Panc1 (cell line): ENCODE results near the gene EMD. TPM values are rescaled to one million over a fixed set of nuclear protein-coding genes. Genes with fewer than 3 reads are reported as not detected.

Source experiments
- ATAC-seq: fragments of 200-7000 bp; cut with Tn5 transposase; 2 replicates; pipeline ENCODE4 v1.9.1; 2020; ENCODE audit warnings: mild to moderate bottlenecking, moderate library complexity
- BruUV-seq: library from RNA; stranded (reverse); fragments of 400-500 nt; replicated peaks from 2 replicates; lab custom pipeline; 2021; lab: Mats Ljungman, UMichigan
- CTCF ChIA-PET: fragments of 300-600 bp; sonication (Branson Sonifier 250); formaldehyde crosslinking; loops from one replicate; lab custom pipeline; 2022; ENCODE audit warnings: antibody characterized with exemption; lab: Charles Lee
- POLR2A ChIA-PET: fragments of 300-600 bp; sonication (Branson Sonifier 250); formaldehyde crosslinking; loops from one replicate; lab custom pipeline; 2022; ENCODE audit warnings: antibody characterized with exemption; lab: Charles Lee
- DNase-seq: peaks from one replicate; pipeline ENCODE4 v3.0.0-alpha.2; 2010; ENCODE audit warnings: low read depth, low spot score
- H3K27ac ChIP-seq: 2 replicates; pipeline ENCODE4 v1.5.1; 2011; ENCODE audit warnings: mild to moderate bottlenecking, low read length, inconsistent platforms
- H3K27me3 ChIP-seq: fragments of 200-500 bp; sonication (Bioruptor generic); 2 replicates; pipeline ENCODE4 v1.6.0; 2014; ENCODE audit warnings: low read length, inconsistent platforms; ENCODE audit not compliant: control insufficient read depth, insufficient read depth
- H3K36me3 ChIP-seq: fragments of 200-500 bp; sonication (Bioruptor generic); 2 replicates; pipeline ENCODE4 v1.5.1; 2014; ENCODE audit warnings: inconsistent platforms, mild to moderate bottlenecking, low read length, moderate library complexity; ENCODE audit not compliant: control insufficient read depth, insufficient read depth
- H3K4me1 ChIP-seq: 2 replicates; pipeline ENCODE4 v1.5.1; 2011; ENCODE audit warnings: inconsistent platforms, mild to moderate bottlenecking, low read length, moderate library complexity; ENCODE audit not compliant: control insufficient read depth, insufficient read depth
- H3K4me3 ChIP-seq, 2 experiments: 2 replicates each; pipeline ENCODE4 v1.5.1; 2011 to 2012; ENCODE audit warnings: low read depth in 2 of 2, low read length in 2 of 2, mild to moderate bottlenecking in 2 of 2, inconsistent platforms in 1 of 2, moderate library complexity in 1 of 2
- H3K9me3 ChIP-seq: fragments of 200-500 bp; sonication (Bioruptor generic); 2 replicates; pipeline ENCODE4 v1.5.1; 2014; ENCODE audit warnings: low read depth, mild to moderate bottlenecking, inconsistent platforms, low read length, moderate library complexity; ENCODE audit not compliant: control insufficient read depth, insufficient read depth
- CTCF ChIP-seq: fragments of 450-650 bp; IDR thresholded peaks from 2 replicates; pipeline ENCODE4 v1.5.1; 2017; ENCODE audit warnings: mild to moderate bottlenecking
- POLR2AphosphoS5 ChIP-seq: IDR thresholded peaks from 2 replicates; pipeline ENCODE4 v1.6.1; 2012; ENCODE audit warnings: mild to moderate bottlenecking, low read depth, low read length, moderate library complexity
- REST ChIP-seq, 2 experiments: IDR thresholded peaks; 2 replicates each; pipeline ENCODE4 v1.6.1; 2011 to 2012; ENCODE audit warnings: low read depth in 2 of 2, control low read depth in 1 of 2, low read length in 1 of 2, mild to moderate bottlenecking in 1 of 2, moderate library complexity in 1 of 2; ENCODE audit not compliant: insufficient read depth in 1 of 2
- SIN3A ChIP-seq: IDR thresholded peaks from 2 replicates; pipeline ENCODE4 v1.6.1; 2012; ENCODE audit warnings: low read depth, mild to moderate bottlenecking, low read length, moderate library complexity, borderline replicate concordance; ENCODE audit not compliant: insufficient read depth
- TCF7L2 ChIP-seq: IDR thresholded peaks from 2 replicates; pipeline ENCODE4 v1.6.1; 2011; ENCODE audit warnings: mild to moderate bottlenecking, low read depth, low read length, inconsistent platforms
- in situ Hi-C: cut with HindIII; loops from 2 replicates; pipeline ENCODE4 v1.10.0; 2016; ENCODE audit warnings: low sequenced_read_pairs, low pct_unique_long_range_greater_than_20kb
- intact Hi-C: fragments of 100-400 bp; cut with micrococcal nuclease; formaldehyde crosslinking; loops from one replicate; pipeline ENCODE4 v1.10.0; 2022; ENCODE audit not compliant: unreplicated experiment
- total RNA-seq: library from RNA; stranded (reverse); gene quantifications from one replicate; pipeline ENCODE4 v1.2.1, GENCODE V29; 2021; ENCODE audit not compliant: unreplicated experiment

Gene EMD
- total RNA-seq, 1 experiment from 2014 or later, result 178 TPM

- Histone ChIP-seq H3K27ac (peak overlapping the region; percentile 91), H3K4me1 (peaks cover 26% of the 10 kb centered on the region), H3K27me3 (no peaks in the 10 kb centered on the region), H3K36me3 (peaks cover 6% of the 10 kb centered on the region), H3K4me3 (peak overlapping the region; percentile 67 to 68), H3K9me3 (no peaks in the 10 kb centered on the region)
- no peak for ATAC-seq
- CTCF ChIA-PET, result interaction anchor here (0.6 kb wide), 1 partner anchor 37 kb away, joined by 3 read pairs; no protein-coding TSS in a partner anchor
- POLR2A ChIA-PET, result interaction anchor here (0.6 kb wide), 1 partner anchor 50 kb away, joined by 14 read pairs; no protein-coding TSS in a partner anchor
- BruUV-seq, result no TSS peak
- in situ Hi-C loops, result no loop called here
- TF ChIP-seq CTCF (no peak), REST (IDR thresholded peaks at IDR 0.05; ENCODE audit: insufficient read depth in 1 of 2, low read depth in 2 of 2, low read length in 1 of 2) (no peak), POLR2AphosphoS5 (no peak), SIN3A (no peak)
- DNase-seq, result no peak
- intact Hi-C loops, result no loop called here
Measured at GRCh38 chrX:154426916-154427770, 48.0 kb downstream of the EMD start.

- in situ Hi-C loops (no loop called here), intact Hi-C loops (no loop called here)
- peaks cover 26% of the 10 kb centered on the region for H3K4me1 ChIP-seq
- no peaks in the 10 kb centered on the region for H3K9me3 ChIP-seq
- H3K36me3 ChIP-seq, result peaks cover 6% of the 10 kb centered on the region
- peak within 1 kb of the TSS; percentile 67 to 68 for H3K4me3 ChIP-seq
- BruUV-seq, result no TSS peak
- ATAC-seq (peak; percentile 99), DNase-seq (peak; percentile 68)
- ChIA-PET CTCF (no interaction called here), POLR2A (interaction anchor here (0.6 to 0.7 kb wide), 2 partner anchors 15 to 961 kb away, joined by 6 read pairs; no protein-coding TSS in a partner anchor)
- H3K27me3 ChIP-seq, result no peaks in the 10 kb centered on the region
- TF ChIP-seq TCF7L2 (no peak), POLR2AphosphoS5 (peak; percentile 71), CTCF (no peak), REST (IDR thresholded peaks at IDR 0.05; ENCODE audit: insufficient read depth in 1 of 2, low read depth in 2 of 2, low read length in 1 of 2) (0 out of 4 replicates have a peak, but pooled peaks of 1 of the 2 experiments have one; percentile 9), SIN3A (peak; percentile 88)
- peak within 1 kb of the TSS; percentile 91 for H3K27ac ChIP-seq
Measured at GRCh38 chrX:154428176-154429171, 49.4 kb downstream of the EMD start, which contains the start of gene ATP6AP1. Gene ATP6AP1 (plus strand): TSS chrX:154428677. CDS start chrX:154428693, 16 bp downstream.
